ENCODE data around the gene MMGT1. TPM values are rescaled to one million over a fixed set of nuclear protein-coding genes. Genes with fewer than 3 reads are reported as not detected.
"Not testable (repeated sequence)": the region's sequence is repeated elsewhere in the genome, so short reads cannot be mapped to it uniquely, and the experiment has no call there.

The MMGT1 gene
- total RNA-seq, 2 donors from 2014 or later: 12.4 to 20.1 TPM

- peak overlapping the region; percentile 92 to 97 for H3K27ac Mint-ChIP-seq
- peaks cover 6 to 10% of the 10 kb centered on the region in 2 donors for H3K36me3 Mint-ChIP-seq
- DNase-seq (ENCODE audit: low spot score in 2 of 2) (no peak), ATAC-seq (peak; percentile 7 to 56)
- no peaks in the 10 kb centered on the region for H3K9me3 Mint-ChIP-seq
Measured at GRCh38 chrX:135973025-135973547, 702 bp downstream of the MMGT1 start.

- no peaks in the 10 kb centered on the region for H3K36me3 Mint-ChIP-seq
- DNase-seq (ENCODE audit: low spot score in 2 of 2) (no peak), ATAC-seq (no peak)
- peak overlapping the region; percentile 9 to 52 for H3K27ac Mint-ChIP-seq
- H3K9me3 Mint-ChIP-seq: no peaks in the 10 kb centered on the region
Measured at GRCh38 chrX:135951291-135951690, 22.5 kb downstream of the MMGT1 start.

GRCh38 chrX:135944486-135944885, 29.3 kb downstream of the MMGT1 start:
- DNase-seq (ENCODE audit: low spot score in 2 of 2): no peak
- H3K36me3 Mint-ChIP-seq: peaks cover 6 to 7% of the 10 kb centered on the region in 2 donors
- peaks cover 4 to 5% of the 10 kb centered on the region in 2 donors for H3K9me3 Mint-ChIP-seq
- no peak overlapping the region for H3K27ac Mint-ChIP-seq
- no peak for ATAC-seq

- Mint-ChIP-seq H3K27ac (no peak overlapping the region), H3K9me3 (no peaks in the 10 kb centered on the region), H3K36me3 (no peaks in the 10 kb centered on the region)
- DNase-seq (ENCODE audit: low spot score in 2 of 2) (peak in 1 of 2 donors; percentile 29), ATAC-seq (peak; percentile 49 to 59)
Measured at GRCh38 chrX:135931644-135932487, 41.9 kb downstream of the MMGT1 start.

- no peaks in the 10 kb centered on the region for H3K9me3 Mint-ChIP-seq
- DNase-seq (ENCODE audit: low spot score in 2 of 2) (no peak), ATAC-seq (no peak)
- H3K27ac Mint-ChIP-seq: no peak overlapping the region
- no peaks in the 10 kb centered on the region for H3K36me3 Mint-ChIP-seq
Measured at GRCh38 chrX:135927897-135928296, 45.9 kb downstream of the MMGT1 start.

- no peak overlapping the region for H3K27ac Mint-ChIP-seq
- H3K9me3 Mint-ChIP-seq: no peaks in the 10 kb centered on the region
- no peaks in the 10 kb centered on the region for H3K36me3 Mint-ChIP-seq
- no peak for ATAC-seq
- DNase-seq (ENCODE audit: low spot score in 2 of 2): no peak
Measured at GRCh38 chrX:135923353-135923752, 50.4 kb downstream of the MMGT1 start.

GRCh38 chrX:135920516-135920915, 53.3 kb downstream of the MMGT1 start:
- H3K9me3 Mint-ChIP-seq; H3K36me3 Mint-ChIP-seq; H3K27ac Mint-ChIP-seq; DNase-seq (ENCODE audit: low spot score in 2 of 2); ATAC-seq: not testable (repeated sequence)

GRCh38 chrX:135914404-135914803, 59.4 kb downstream of the MMGT1 start:
- Mint-ChIP-seq H3K9me3 (no peaks in the 10 kb centered on the region), H3K36me3 (no peaks in the 10 kb centered on the region), H3K27ac (no peak overlapping the region)
- DNase-seq (ENCODE audit: low spot score in 2 of 2) (no peak), ATAC-seq (no peak)

Other genes starting within 250 kb of the MMGT1 start
- gene CT45A3, start 205.8 kb downstream of the MMGT1 start, total RNA-seq: not detected
- under 1 TPM in 1 of 2 donors, not detected in 1; 0.29 TPM for gene CT45A5, start 188.5 kb downstream of the MMGT1 start, total RNA-seq
- gene CT45A6, start 171.2 kb downstream of the MMGT1 start, total RNA-seq: not detected
- gene CT45A2, start 154.0 kb downstream of the MMGT1 start, total RNA-seq: not detected
- gene CT45A7, start 136.7 kb downstream of the MMGT1 start, total RNA-seq: not detected
- not detected for gene CT45A8, start 119.5 kb downstream of the MMGT1 start, total RNA-seq
- not detected for gene CT45A9, start 102.2 kb downstream of the MMGT1 start, total RNA-seq
- gene CT45A10, start 80.5 kb downstream of the MMGT1 start, total RNA-seq: not detected
- not detected for gene SAGE1, start 80.3 kb downstream of the MMGT1 start, total RNA-seq
- 10 to 100 TPM; 11.3 to 12.5 TPM for gene SLC9A6, start 11.4 kb upstream of the MMGT1 start, total RNA-seq
- 10 to 100 TPM in 1 of 2 donors, 1 to 10 TPM in 1; 6.9 to 22.9 TPM for gene FHL1, start 173.5 kb upstream of the MMGT1 start, total RNA-seq